ENCODE measurements around the gene MMP24OS.

MMP24OS gene

GRCh38 chr20:35307666-35308653, 30.0 kb upstream of the MMP24OS start:
- H3K4me1 ChIP-seq (ENCODE audit: low read length): peaks cover 33% of the 10 kb centered on the region
- H2AFZ ChIP-seq (ENCODE audit: low read depth, low read length): no peak overlapping the region
- no peaks in the 10 kb centered on the region for H3K9me3 ChIP-seq (ENCODE audit: insufficient read depth, low read length)
- H3K27ac ChIP-seq (ENCODE audit: low read length): no peak overlapping the region
- no peak overlapping the region for H3K4me3 ChIP-seq (ENCODE audit: low read length)
- H4K20me1 ChIP-seq (ENCODE audit: insufficient read depth, low read length): no peaks in the 10 kb centered on the region
- TF ChIP-seq CTCF (IDR thresholded peaks at IDR 0.05; ENCODE audit: low read depth, low read length): no peak
- no peak for TF ChIP-seq EZH2phosphoT487 (IDR thresholded peaks at IDR 0.05; ENCODE audit: low read depth)
- no peak overlapping the region for H3K9ac ChIP-seq (ENCODE audit: low read length)
- no peaks in the 10 kb centered on the region for H3K27me3 ChIP-seq (ENCODE audit: low read depth, low read length)
- H3K79me2 ChIP-seq (ENCODE audit: low read length): no peaks in the 10 kb centered on the region
- H3K4me2 ChIP-seq (ENCODE audit: low read length): no peak overlapping the region
- H3K36me3 ChIP-seq (replicated peaks; ENCODE audit: low read depth, low read length): no peaks in the 10 kb centered on the region

- Histone ChIP-seq H3K4me2 (ENCODE audit: low read length) (no peak overlapping the region), H2AFZ (ENCODE audit: low read depth, low read length) (no peak overlapping the region), H4K20me1 (ENCODE audit: insufficient read depth, low read length) (no peaks in the 10 kb centered on the region), H3K4me1 (ENCODE audit: low read length) (peaks cover 35% of the 10 kb centered on the region), H3K27me3 (ENCODE audit: low read depth, low read length) (no peaks in the 10 kb centered on the region), H3K79me2 (ENCODE audit: low read length) (no peaks in the 10 kb centered on the region), H3K4me3 (ENCODE audit: low read length) (no peak overlapping the region), H3K36me3 (replicated peaks; ENCODE audit: low read depth, low read length) (no peaks in the 10 kb centered on the region), H3K27ac (ENCODE audit: low read length) (no peak overlapping the region), H3K9me3 (ENCODE audit: insufficient read depth, low read length) (no peaks in the 10 kb centered on the region), H3K9ac (ENCODE audit: low read length) (no peak overlapping the region)
- no peak for TF ChIP-seq EZH2phosphoT487 (IDR thresholded peaks at IDR 0.05; ENCODE audit: low read depth)
- peak; percentile 81 for TF ChIP-seq CTCF (IDR thresholded peaks at IDR 0.05; ENCODE audit: low read depth, low read length)
Measured at GRCh38 chr20:35306931-35307517, 29.1 kb upstream of the MMP24OS start.

- Histone ChIP-seq H3K27ac (ENCODE audit: low read length) (no peak overlapping the region), H3K9me3 (ENCODE audit: insufficient read depth, low read length) (no peaks in the 10 kb centered on the region), H3K9ac (ENCODE audit: low read length) (no peak overlapping the region), H3K4me1 (ENCODE audit: low read length) (peaks cover 24% of the 10 kb centered on the region), H3K4me3 (ENCODE audit: low read length) (no peak overlapping the region), H3K4me2 (ENCODE audit: low read length) (no peak overlapping the region), H3K27me3 (ENCODE audit: low read depth, low read length) (no peaks in the 10 kb centered on the region), H3K79me2 (ENCODE audit: low read length) (no peaks in the 10 kb centered on the region), H3K36me3 (replicated peaks; ENCODE audit: low read depth, low read length) (no peaks in the 10 kb centered on the region), H2AFZ (ENCODE audit: low read depth, low read length) (no peak overlapping the region), H4K20me1 (ENCODE audit: insufficient read depth, low read length) (no peaks in the 10 kb centered on the region)
- TF ChIP-seq CTCF (IDR thresholded peaks at IDR 0.05; ENCODE audit: low read depth, low read length) (no peak), EZH2phosphoT487 (IDR thresholded peaks at IDR 0.05; ENCODE audit: low read depth) (no peak)
Measured at GRCh38 chr20:35305682-35306556, 28.0 kb upstream of the MMP24OS start.

All from OCI-LY3 (cell line).